Esophagus muscularis mucosa (tissue), 4 donors: ENCODE measurements around the gene PDE1C. TPM values are rescaled to one million over a fixed set of nuclear protein-coding genes. Genes with fewer than 3 reads are reported as not detected.
A peak's percentile ranks its signal among the peaks of the same experiment; 100 is the strongest.

ENCODE experiments used
- DNase-seq: peaks from one replicate; pipeline ENCODE4 v3.0.0-alpha.2; 2017; ENCODE audit errors: extremely low spot score
- H3K27ac ChIP-seq, 4 donors: fragments of 200-600 bp; sonication (generic); replicated peaks in 1 of 4; 1 replicate in 3 of 4; 2 replicates in 1 of 4; pipeline ENCODE4 v1.5.1; 2016 to 2019; ENCODE audit warnings: mild to moderate bottlenecking in 1 of 4
- H3K27me3 ChIP-seq, 4 donors: fragments of 200-600 bp; sonication (generic); one replicate each; pipeline versions ENCODE4 v1.5.1 to v1.6.0; 2016 to 2019
- H3K36me3 ChIP-seq, 4 donors: fragments of 200-600 bp; sonication (generic); one replicate each; pipeline ENCODE4 v1.5.1; 2016 to 2019
- H3K4me1 ChIP-seq, 4 donors: fragments of 200-600 bp; sonication (generic); one replicate each; pipeline ENCODE4 v1.5.1; 2016 to 2019
- H3K4me3 ChIP-seq, 4 donors: fragments of 200-600 bp; sonication (generic); 1 replicate in 2 of 4; 2 replicates in 2 of 4; pipeline ENCODE4 v1.5.1; 2016 to 2019; ENCODE audit warnings: mild to moderate bottlenecking in 4 of 4, moderate library complexity in 1 of 4
- H3K9me3 ChIP-seq, 4 donors: fragments of 200-600 bp; sonication (generic); 1 replicate in 3 of 4; 2 replicates in 1 of 4; pipeline ENCODE4 v1.5.1; 2016 to 2019
- CTCF ChIP-seq, 3 experiments: fragments of 200-600 bp in 2 of 3; fragments of 450-650 bp in 1 of 3; sonication (generic) in 2 of 3; IDR thresholded peaks; one replicate each; pipeline ENCODE4 v1.5.1; 2017 to 2019; ENCODE audit warnings: antibody characterized with exemption in 3 of 3, mild to moderate bottlenecking in 2 of 3, moderate library complexity in 1 of 3
- EP300 ChIP-seq: sonication (generic); formaldehyde crosslinking; IDR thresholded peaks from one replicate; pipeline ENCODE4 v1.6.1; 2017; ENCODE audit warnings: antibody characterized with exemption
- POLR2A ChIP-seq: fragments of 450-650 bp; IDR thresholded peaks from one replicate; pipeline ENCODE4 v1.6.1; 2017; ENCODE audit warnings: antibody characterized with exemption, moderate library complexity, mild to moderate bottlenecking, low read depth
- POLR2AphosphoS5 ChIP-seq, 2 donors: sonication (generic); formaldehyde crosslinking; IDR thresholded peaks; one replicate each; pipeline ENCODE4 v1.6.1; 2017; ENCODE audit warnings: antibody characterized with exemption in 2 of 2
- WGBS: methylation state at CpG from one replicate; pipeline ENCODE4 v1.1.5; 2018; 5-methylcytosine and 5-hydroxymethylcytosine counted together
- intact Hi-C: fragments of 100-400 bp; cut with DNase I; formaldehyde crosslinking; loops from one replicate; pipeline ENCODE4 v1.15.1; 2023
- total RNA-seq, 4 donors: library from RNA; depleted of rRNA; stranded (reverse); fragments of >200 nt; gene quantifications; one replicate each; pipeline versions ENCODE4 v1.1.0 to v1.2.1, GENCODE V29; 2016

PDE1C gene
- total RNA-seq, 4 donors from 2014 or later: 13.3 to 25.5 (median 17.3) TPM

GRCh38 chr7:31819031-31819430 lies 251.2 kb downstream of the PDE1C start:
- H3K36me3 ChIP-seq: peaks cover 6 to 46% (median 27%) of the 10 kb centered on the region in 4 donors
- H3K27ac ChIP-seq: no peak overlapping the region
- no peaks in the 10 kb centered on the region for H3K4me1 ChIP-seq
- no peak overlapping the region for H3K4me3 ChIP-seq
- intact Hi-C loops: no loop called here
- TF ChIP-seq POLR2A: no peak
- TF ChIP-seq POLR2AphosphoS5 (IDR thresholded peaks at IDR 0.05): no peak
- no peak for TF ChIP-seq EP300
- no peak for TF ChIP-seq CTCF (IDR thresholded peaks at IDR 0.05)
- no peaks in the 10 kb centered on the region for H3K27me3 ChIP-seq
- WGBS: 88% methylated on average over 5 of the region's 5 CpGs
- no peaks in the 10 kb centered on the region for H3K9me3 ChIP-seq
- no peak for DNase-seq

- no peaks in the 10 kb centered on the region for H3K4me1 ChIP-seq
- H3K27ac ChIP-seq: no peak overlapping the region
- 64% methylated on average over 5 of the region's 5 CpGs for WGBS
- TF ChIP-seq CTCF (IDR thresholded peaks at IDR 0.05) (no peak), POLR2AphosphoS5 (IDR thresholded peaks at IDR 0.05) (no peak), POLR2A (no peak), EP300 (no peak)
- DNase-seq: no peak
- H3K4me3 ChIP-seq: no peak overlapping the region
- H3K27me3 ChIP-seq: no peaks in the 10 kb centered on the region
- peaks cover 6 to 30% (median 17%) of the 10 kb centered on the region in 4 donors for H3K36me3 ChIP-seq
- intact Hi-C loops: no loop called here
- H3K9me3 ChIP-seq: no peaks in the 10 kb centered on the region
These were observed 253.4 kb downstream of the PDE1C start for GRCh38 chr7:31816810-31817209.

GRCh38 chr7:31815796-31816195 lies 254.4 kb downstream of the PDE1C start:
- intact Hi-C loops: no loop called here
- TF ChIP-seq POLR2A (no peak), EP300 (no peak), POLR2AphosphoS5 (IDR thresholded peaks at IDR 0.05) (no peak), CTCF (IDR thresholded peaks at IDR 0.05) (no peak)
- WGBS: 82% methylated on average over 9 of the region's 9 CpGs
- Histone ChIP-seq H3K9me3 (no peaks in the 10 kb centered on the region), H3K4me1 (no peaks in the 10 kb centered on the region), H3K27me3 (no peaks in the 10 kb centered on the region), H3K36me3 (peaks cover 6 to 25% (median 14%) of the 10 kb centered on the region in 4 donors), H3K4me3 (no peak overlapping the region), H3K27ac (no peak overlapping the region)
- no peak for DNase-seq

GRCh38 chr7:31814187-31814586 lies 256.0 kb downstream of the PDE1C start:
- Histone ChIP-seq H3K27ac (no peak overlapping the region), H3K4me3 (no peak overlapping the region), H3K9me3 (no peaks in the 10 kb centered on the region), H3K36me3 (peaks cover 6 to 25% (median 14%) of the 10 kb centered on the region in 4 donors), H3K27me3 (no peaks in the 10 kb centered on the region), H3K4me1 (no peaks in the 10 kb centered on the region)
- intact Hi-C loops: no loop called here
- WGBS: 69% methylated on average over 3 of the region's 3 CpGs
- peak; percentile 25 to 41 (median 31) for TF ChIP-seq CTCF (IDR thresholded peaks at IDR 0.05)
- no peak for TF ChIP-seq POLR2A
- no peak for TF ChIP-seq POLR2AphosphoS5 (IDR thresholded peaks at IDR 0.05)
- no peak for TF ChIP-seq EP300
- no peak for DNase-seq
